HEK293 (cell line): ENCODE measurements around the gene MMS19.

ENCODE experiments used
- KLF17 ChIP-seq: fragments of 450-650 bp; formaldehyde crosslinking; IDR thresholded peaks from 2 replicates; pipeline ENCODE4 v1.5.1; 2016; ENCODE audit warnings: missing biosample characterization, missing genetic modification characterization
- PRDM2 ChIP-seq: fragments of 450-650 bp; formaldehyde crosslinking; IDR thresholded peaks from 2 replicates; pipeline ENCODE4 v1.5.1; 2016; ENCODE audit warnings: missing biosample characterization, missing genetic modification characterization, borderline replicate concordance
- PRDM6 ChIP-seq: fragments of 450-650 bp; formaldehyde crosslinking; IDR thresholded peaks from 2 replicates; pipeline ENCODE4 v1.5.1; 2017; ENCODE audit warnings: missing biosample characterization, missing genetic modification characterization
- SCRT1 ChIP-seq: fragments of 450-650 bp; formaldehyde crosslinking; IDR thresholded peaks from 2 replicates; pipeline ENCODE4 v1.5.1; 2016; ENCODE audit warnings: missing biosample characterization, missing genetic modification characterization, borderline replicate concordance
- TSHZ1 ChIP-seq: fragments of 450-650 bp; formaldehyde crosslinking; IDR thresholded peaks from 2 replicates; pipeline ENCODE4 v1.5.1; 2016; ENCODE audit warnings: missing biosample characterization, missing genetic modification characterization, borderline replicate concordance
- ZFP69B ChIP-seq: fragments of 450-650 bp; formaldehyde crosslinking; IDR thresholded peaks from 2 replicates; pipeline ENCODE4 v1.5.1; 2016; ENCODE audit warnings: missing biosample characterization, missing genetic modification characterization
- ZNF138 ChIP-seq: fragments of 450-650 bp; formaldehyde crosslinking; IDR thresholded peaks from 2 replicates; pipeline ENCODE4 v1.5.1; 2016; ENCODE audit warnings: missing biosample characterization, missing genetic modification characterization, borderline replicate concordance
- ZNF24 ChIP-seq: fragments of 450-650 bp; formaldehyde crosslinking; IDR thresholded peaks from 2 replicates; pipeline ENCODE4 v1.5.1; 2016; ENCODE audit warnings: missing biosample characterization, missing genetic modification characterization
- ZNF280D ChIP-seq: fragments of 450-650 bp; formaldehyde crosslinking; IDR thresholded peaks from 2 replicates; pipeline ENCODE4 v1.5.1; 2016; ENCODE audit warnings: missing biosample characterization, missing genetic modification characterization
- ZNF335 ChIP-seq: fragments of 450-650 bp; formaldehyde crosslinking; conservative IDR thresholded peaks from 2 replicates; pipeline ENCODE4 v1.5.1; 2016; ENCODE audit warnings: missing biosample characterization, missing genetic modification characterization
- ZNF391 ChIP-seq: fragments of 450-650 bp; formaldehyde crosslinking; IDR thresholded peaks from 2 replicates; pipeline ENCODE4 v1.5.1; 2016; ENCODE audit warnings: low read depth, missing biosample characterization, missing genetic modification characterization, borderline replicate concordance
- ZNF426 ChIP-seq: fragments of 450-650 bp; formaldehyde crosslinking; IDR thresholded peaks from 2 replicates; pipeline ENCODE4 v1.5.1; 2017; ENCODE audit warnings: missing biosample characterization, missing genetic modification characterization, mild to moderate bottlenecking, inconsistent platforms, moderate library complexity
- ZNF658 ChIP-seq: fragments of 450-650 bp; formaldehyde crosslinking; IDR thresholded peaks from 2 replicates; pipeline ENCODE4; 2016; ENCODE audit warnings: missing biosample characterization, missing genetic modification characterization

The MMS19 gene

GRCh38 chr10:97426776-97427570 lies 71.2 kb downstream of the MMS19 start (continued):
- TF ChIP-seq PRDM2 (tag by site-specific recombination) (no peak), ZFP69B (tag by site-specific recombination) (no peak), ZNF280D (tag by site-specific recombination) (peak; percentile 87), SCRT1 (tag by site-specific recombination) (peak; percentile 78), PRDM6 (no peak), ZNF391 (tag by site-specific recombination) (peak; percentile 16; the same call in 1 of the 2 replicates), ZNF138 (tag by site-specific recombination) (no peak), ZNF24 (tag by site-specific recombination) (peak; percentile 79; the same call in 1 of the 2 replicates), ZNF426 (no peak), ZNF335 (tag by site-specific recombination) (peak; percentile 71), ZNF658 (tag by site-specific recombination) (no peak), KLF17 (tag by site-specific recombination) (0 out of 2 replicates have a peak, but pooled peaks have one; percentile 0), TSHZ1 (no peak)
